HCT116 (cell line): ENCODE data around the gene AKAP1. TPM values are rescaled to one million over a fixed set of nuclear protein-coding genes. Genes with fewer than 3 reads are reported as not detected.

Experiments used
- ATAC-seq: fragments of 200-7000 bp; cut with Tn5 transposase; 2 replicates; pipeline ENCODE4 v1.9.1; 2020; ENCODE audit warnings: mild to moderate bottlenecking, moderate library complexity
- BruUV-seq: library from RNA; stranded (reverse); fragments of 400-500 nt; replicated peaks from 2 replicates; lab custom pipeline; 2021; lab: Mats Ljungman, UMichigan
- CTCF ChIA-PET: fragments of 300-600 bp; sonication (Branson Sonifier 250); formaldehyde crosslinking; loops from one replicate; lab custom pipeline; 2021; ENCODE audit warnings: antibody characterized with exemption; lab: Charles Lee
- POLR2A ChIA-PET: fragments of 300-600, 350-600 bp; sonication (Branson Sonifier 250); formaldehyde crosslinking; loops from one replicate; lab custom pipeline; 2021; ENCODE audit warnings: antibody characterized with exemption; lab: Charles Lee
- RAD21 ChIA-PET, 2 experiments: fragments of 300-600 bp; sonication (Branson Sonifier 250); formaldehyde crosslinking; loops; one replicate each; lab custom pipeline; 2023; ENCODE audit warnings: low total read pairs in 2 of 2; ENCODE audit not compliant: uncharacterized antibody in 2 of 2, unreplicated experiment in 2 of 2, low non-redundant PET in 1 of 2; lab: Charles Lee
- DNase-seq: peaks from one replicate; pipeline ENCODE4 v3.0.0-alpha.2; 2010; ENCODE audit warnings: low read depth, low spot score
- H2AFZ ChIP-seq: fragments of 200-600 bp; shearing (Covaris generic), sonication (generic); 2 replicates; pipeline ENCODE4 v1.6.1; 2017; ENCODE audit warnings: low read depth, mixed run types, mixed read lengths, antibody characterized with exemption, low read length; ENCODE audit not compliant: poor library complexity, severe bottlenecking
- H3K27ac ChIP-seq: 2 replicates; pipeline ENCODE4 v1.5.1; 2012; ENCODE audit warnings: low read depth, low read length
- H3K27me3 ChIP-seq: fragments of 200-600 bp; sonication (generic); 2 replicates; pipeline ENCODE4 v1.6.1; 2016; ENCODE audit warnings: mixed run types, low read length, mixed read lengths; ENCODE audit not compliant: insufficient read depth
- H3K36me3 ChIP-seq, 2 experiments: fragments of 200-500 bp in 1 of 2; fragments of 200-600 bp in 1 of 2; sonication (Bioruptor generic) in 1 of 2; sonication (generic) in 1 of 2; 2 replicates each; pipeline versions ENCODE4 v1.5.1 to v1.6.1; 2014 to 2016; ENCODE audit warnings: low read length in 2 of 2, inconsistent platforms in 1 of 2, mixed read lengths in 1 of 2, mixed run types in 1 of 2; ENCODE audit not compliant: insufficient read depth in 2 of 2, control insufficient read depth in 1 of 2
- H3K4me1 ChIP-seq, 2 experiments: fragments of 200-600 bp in 1 of 2; sonication (generic) in 1 of 2; 2 replicates each; pipeline versions ENCODE4 v1.5.1 to v1.6.1; 2012 to 2017; ENCODE audit warnings: low read length in 2 of 2, inconsistent platforms in 1 of 2, mild to moderate bottlenecking in 1 of 2, mixed read lengths in 1 of 2, mixed run types in 1 of 2, moderate library complexity in 1 of 2; ENCODE audit not compliant: insufficient read depth in 2 of 2, control insufficient read depth in 1 of 2
- H3K4me2 ChIP-seq: fragments of 200-600 bp; sonication (generic); 2 replicates; pipeline ENCODE4 v1.6.1; 2017; ENCODE audit warnings: mixed run types, low read length, mixed read lengths
- H3K4me3 ChIP-seq, 2 experiments: fragments of 200-600 bp in 1 of 2; sonication (generic) in 1 of 2; replicated peaks in 1 of 2; 2 replicates each; pipeline ENCODE4 v1.5.1; 2011 to 2016; ENCODE audit warnings: low read length in 2 of 2, control low read depth in 1 of 2, low read depth in 1 of 2, mild to moderate bottlenecking in 1 of 2, mixed read lengths in 1 of 2, mixed run types in 1 of 2
- H3K79me2 ChIP-seq: fragments of 200-600 bp; sonication (generic); 2 replicates; pipeline ENCODE4 v1.6.1; 2017; ENCODE audit warnings: mild to moderate bottlenecking, mixed run types, low read length, moderate library complexity, mixed read lengths; ENCODE audit not compliant: insufficient read depth
- H3K9ac ChIP-seq: fragments of 200-600 bp; sonication (generic); 2 replicates; pipeline ENCODE4 v1.6.1; 2016; ENCODE audit warnings: low read length, mixed read lengths
- H3K9me2 ChIP-seq: fragments of 200-600 bp; sonication (generic), shearing (Covaris generic); 2 replicates; pipeline ENCODE4 v1.6.1; 2017; ENCODE audit warnings: mixed run types, mild to moderate bottlenecking, moderate library complexity; ENCODE audit not compliant: insufficient read depth
- H3K9me3 ChIP-seq, 2 experiments: fragments of 200-500 bp in 1 of 2; fragments of 200-600 bp in 1 of 2; sonication (Bioruptor generic) in 1 of 2; sonication (generic) in 1 of 2; 2 replicates each; pipeline ENCODE4 v1.6.1; 2014 to 2017; ENCODE audit warnings: low read length in 2 of 2, mixed read lengths in 2 of 2, inconsistent platforms in 1 of 2, low read depth in 1 of 2, mild to moderate bottlenecking in 1 of 2, mixed run types in 1 of 2, moderate library complexity in 1 of 2; ENCODE audit not compliant: control insufficient read depth in 1 of 2, insufficient read depth in 1 of 2
- H4K20me1 ChIP-seq: fragments of 200-600 bp; sonication (generic), shearing (Covaris generic); 2 replicates; pipeline ENCODE4 v1.6.1; 2017; ENCODE audit warnings: mixed run types, mild to moderate bottlenecking, moderate library complexity; ENCODE audit not compliant: insufficient read depth
- CBX3 ChIP-seq: IDR thresholded peaks from 2 replicates; pipeline ENCODE4 v1.6.1; 2012; ENCODE audit warnings: low read depth
- CEBPB ChIP-seq: IDR thresholded peaks from 2 replicates; pipeline ENCODE4 v1.6.1; 2012; ENCODE audit warnings: low read depth
- EGR1 ChIP-seq: IDR thresholded peaks from 2 replicates; pipeline ENCODE4 v1.6.1; 2012; ENCODE audit warnings: low read depth
- ELF1 ChIP-seq: IDR thresholded peaks from 2 replicates; pipeline ENCODE4 v1.6.1; 2012; ENCODE audit warnings: low read depth, borderline replicate concordance
- EZH2phosphoT487 ChIP-seq: fragments of 200-600 bp; IDR thresholded peaks from 2 replicates; pipeline ENCODE4 v1.6.1; 2018; ENCODE audit warnings: antibody characterized with exemption, borderline replicate concordance
- FOSL1 ChIP-seq: IDR thresholded peaks from 2 replicates; pipeline ENCODE4 v1.6.1; 2012; ENCODE audit warnings: low read depth
- JUND ChIP-seq: IDR thresholded peaks from 2 replicates; pipeline ENCODE4 v1.6.1; 2012
- POLR2A ChIP-seq: IDR thresholded peaks from 2 replicates; pipeline ENCODE4 v1.7.0; 2011; ENCODE audit warnings: borderline replicate concordance; ENCODE audit not compliant: insufficient read depth, insufficient read length; ENCODE audit errors: extremely low read depth
- POLR2AphosphoS5 ChIP-seq: IDR thresholded peaks from 2 replicates; pipeline ENCODE4 v1.6.1; 2011; ENCODE audit warnings: mild to moderate bottlenecking, low read depth, low read length, moderate library complexity
- SIN3A ChIP-seq: IDR thresholded peaks from 2 replicates; pipeline ENCODE4 v1.6.1; 2012; ENCODE audit warnings: low read depth
- SP1 ChIP-seq: IDR thresholded peaks from 2 replicates; pipeline ENCODE4 v1.6.1; 2012; ENCODE audit warnings: low read depth
- SRF ChIP-seq: IDR thresholded peaks from 2 replicates; pipeline ENCODE4 v1.6.1; 2012; ENCODE audit warnings: low read depth
- TCF7L2 ChIP-seq: IDR thresholded peaks from 2 replicates; pipeline ENCODE4 v1.7.0; 2011; ENCODE audit warnings: borderline replicate concordance, inconsistent platforms; ENCODE audit not compliant: insufficient read depth, insufficient read length; ENCODE audit errors: extremely low read depth
- YY1 ChIP-seq: IDR thresholded peaks from 2 replicates; pipeline ENCODE4 v1.6.1; 2011; ENCODE audit warnings: low read length, low read depth, moderate library complexity, mild to moderate bottlenecking; ENCODE audit not compliant: insufficient replicate concordance; ENCODE audit errors: extremely low read depth
- ZNF274 ChIP-seq: fragments of 200-500 bp; sonication (Bioruptor generic); IDR thresholded peaks from 2 replicates; pipeline ENCODE4 v1.6.1; 2014; ENCODE audit warnings: mild to moderate bottlenecking, low read depth, low read length, inconsistent platforms
- intact Hi-C: fragments of 100-400 bp; cut with micrococcal nuclease; formaldehyde crosslinking; loops from 2 replicates; pipeline ENCODE4 v1.10.0; 2022
- total RNA-seq: library from RNA; stranded (reverse); gene quantifications from one replicate; pipeline ENCODE4 v1.2.1, GENCODE V29; 2021; ENCODE audit not compliant: unreplicated experiment
- TF ChIP-seq, protein P1 (sequence below): IDR thresholded peaks from 2 replicates; pipeline ENCODE4 v1.6.1; 2012
- TF ChIP-seq, protein P2 (sequence below): IDR thresholded peaks from 2 replicates; pipeline ENCODE4 v1.6.1; 2012; ENCODE audit warnings: low read depth
- TF ChIP-seq, protein P3 (sequence below): IDR thresholded peaks from 2 replicates; pipeline ENCODE4 v1.6.1; 2011; ENCODE audit warnings: mild to moderate bottlenecking, low read length, moderate library complexity; ENCODE audit not compliant: insufficient replicate concordance; ENCODE audit errors: extremely low read depth

Gene AKAP1
- total RNA-seq, 1 experiment from 2014 or later = 51.6 TPM

DNA sequence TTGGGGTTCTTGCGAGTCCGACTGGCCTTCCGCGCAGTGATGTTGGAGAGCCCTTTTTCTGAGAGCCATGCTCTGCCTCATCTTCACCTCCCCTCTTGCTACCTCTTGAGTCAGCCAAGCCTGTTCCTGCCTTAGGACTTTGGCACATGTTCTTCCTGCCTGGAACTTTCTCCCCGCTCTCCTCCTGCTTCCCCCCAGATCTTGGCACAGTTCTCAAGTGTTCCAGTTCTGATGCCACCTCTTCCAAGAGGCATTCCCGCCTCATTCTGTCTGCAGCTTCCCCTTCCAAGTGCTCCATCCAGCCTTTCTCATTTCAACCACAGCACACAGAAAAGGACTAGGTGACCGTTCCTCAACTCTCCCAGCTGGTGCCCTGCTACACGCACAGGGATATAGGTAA is 7.7 kb downstream of the AKAP1 start:
- intact Hi-C loops = no loop called here
- no TSS peak for BruUV-seq
- H3K4me1 ChIP-seq = peaks cover 7 to 19% of the 10 kb centered on the region in 2 experiments; a peak in 3 of 4 replicates
- no peak for TF ChIP-seq EZH2phosphoT487
- TF ChIP-seq JUND = no peak
- TF ChIP-seq POLR2A = no peak
- TF ChIP-seq CBX3 = no peak
- TF ChIP-seq ELF1 = no peak
- TF ChIP-seq, protein P1, sequence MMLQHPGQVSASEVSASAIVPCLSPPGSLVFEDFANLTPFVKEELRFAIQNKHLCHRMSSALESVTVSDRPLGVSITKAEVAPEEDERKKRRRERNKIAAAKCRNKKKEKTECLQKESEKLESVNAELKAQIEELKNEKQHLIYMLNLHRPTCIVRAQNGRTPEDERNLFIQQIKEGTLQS = no peak
- no peak for TF ChIP-seq SRF
- TF ChIP-seq CEBPB = no peak
- no peak for TF ChIP-seq TCF7L2
- TF ChIP-seq YY1 = no peak
- TF ChIP-seq, protein P2, sequence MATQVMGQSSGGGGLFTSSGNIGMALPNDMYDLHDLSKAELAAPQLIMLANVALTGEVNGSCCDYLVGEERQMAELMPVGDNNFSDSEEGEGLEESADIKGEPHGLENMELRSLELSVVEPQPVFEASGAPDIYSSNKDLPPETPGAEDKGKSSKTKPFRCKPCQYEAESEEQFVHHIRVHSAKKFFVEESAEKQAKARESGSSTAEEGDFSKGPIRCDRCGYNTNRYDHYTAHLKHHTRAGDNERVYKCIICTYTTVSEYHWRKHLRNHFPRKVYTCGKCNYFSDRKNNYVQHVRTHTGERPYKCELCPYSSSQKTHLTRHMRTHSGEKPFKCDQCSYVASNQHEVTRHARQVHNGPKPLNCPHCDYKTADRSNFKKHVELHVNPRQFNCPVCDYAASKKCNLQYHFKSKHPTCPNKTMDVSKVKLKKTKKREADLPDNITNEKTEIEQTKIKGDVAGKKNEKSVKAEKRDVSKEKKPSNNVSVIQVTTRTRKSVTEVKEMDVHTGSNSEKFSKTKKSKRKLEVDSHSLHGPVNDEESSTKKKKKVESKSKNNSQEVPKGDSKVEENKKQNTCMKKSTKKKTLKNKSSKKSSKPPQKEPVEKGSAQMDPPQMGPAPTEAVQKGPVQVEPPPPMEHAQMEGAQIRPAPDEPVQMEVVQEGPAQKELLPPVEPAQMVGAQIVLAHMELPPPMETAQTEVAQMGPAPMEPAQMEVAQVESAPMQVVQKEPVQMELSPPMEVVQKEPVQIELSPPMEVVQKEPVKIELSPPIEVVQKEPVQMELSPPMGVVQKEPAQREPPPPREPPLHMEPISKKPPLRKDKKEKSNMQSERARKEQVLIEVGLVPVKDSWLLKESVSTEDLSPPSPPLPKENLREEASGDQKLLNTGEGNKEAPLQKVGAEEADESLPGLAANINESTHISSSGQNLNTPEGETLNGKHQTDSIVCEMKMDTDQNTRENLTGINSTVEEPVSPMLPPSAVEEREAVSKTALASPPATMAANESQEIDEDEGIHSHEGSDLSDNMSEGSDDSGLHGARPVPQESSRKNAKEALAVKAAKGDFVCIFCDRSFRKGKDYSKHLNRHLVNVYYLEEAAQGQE = no peak
- TF ChIP-seq, protein P3, sequence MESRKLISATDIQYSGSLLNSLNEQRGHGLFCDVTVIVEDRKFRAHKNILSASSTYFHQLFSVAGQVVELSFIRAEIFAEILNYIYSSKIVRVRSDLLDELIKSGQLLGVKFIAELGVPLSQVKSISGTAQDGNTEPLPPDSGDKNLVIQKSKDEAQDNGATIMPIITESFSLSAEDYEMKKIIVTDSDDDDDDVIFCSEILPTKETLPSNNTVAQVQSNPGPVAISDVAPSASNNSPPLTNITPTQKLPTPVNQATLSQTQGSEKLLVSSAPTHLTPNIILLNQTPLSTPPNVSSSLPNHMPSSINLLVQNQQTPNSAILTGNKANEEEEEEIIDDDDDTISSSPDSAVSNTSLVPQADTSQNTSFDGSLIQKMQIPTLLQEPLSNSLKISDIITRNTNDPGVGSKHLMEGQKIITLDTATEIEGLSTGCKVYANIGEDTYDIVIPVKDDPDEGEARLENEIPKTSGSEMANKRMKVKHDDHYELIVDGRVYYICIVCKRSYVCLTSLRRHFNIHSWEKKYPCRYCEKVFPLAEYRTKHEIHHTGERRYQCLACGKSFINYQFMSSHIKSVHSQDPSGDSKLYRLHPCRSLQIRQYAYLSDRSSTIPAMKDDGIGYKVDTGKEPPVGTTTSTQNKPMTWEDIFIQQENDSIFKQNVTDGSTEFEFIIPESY = no peak
- no peak for TF ChIP-seq FOSL1
- no peak for TF ChIP-seq ZNF274
- no peak for TF ChIP-seq SIN3A
- no peak for TF ChIP-seq EGR1
- no peak for TF ChIP-seq SP1
- no peak for TF ChIP-seq POLR2AphosphoS5
- no peaks in the 10 kb centered on the region for H3K9me2 ChIP-seq
- H3K9ac ChIP-seq = no peak overlapping the region
- RAD21 ChIA-PET = no interaction called here
- no peak overlapping the region for H3K4me2 ChIP-seq
- H3K27ac ChIP-seq = no peak overlapping the region
- no peaks in the 10 kb centered on the region for H3K9me3 ChIP-seq
- no peak for ATAC-seq
- no peak for DNase-seq
- H3K27me3 ChIP-seq = no peaks in the 10 kb centered on the region
- peaks cover 100% of the 10 kb centered on the region for H3K79me2 ChIP-seq
- peaks cover 9% of the 10 kb centered on the region; the same call in 1 of the 2 replicates for H4K20me1 ChIP-seq
- H2AFZ ChIP-seq = no peak overlapping the region
- H3K36me3 ChIP-seq = no peaks in the 10 kb centered on the region; a peak in 1 of 4 replicates
- POLR2A ChIA-PET = no interaction called here
- CTCF ChIA-PET = interaction anchor here (2.7 kb wide), 1 partner anchor 14 kb away, joined by 15 read pairs; no protein-coding TSS in a partner anchor
- no peak overlapping the region for H3K4me3 ChIP-seq
